ENCODE results near the gene C17orf50. TPM values are rescaled to one million over a fixed set of nuclear protein-coding genes. Genes with fewer than 3 reads are reported as not detected.

C17orf50 gene
- total and polyA plus RNA-seq, 2 of the 13 experiments (the other 11 are each of a cell fraction or from before 2014, with no cell fraction given), result not detected

DNA sequence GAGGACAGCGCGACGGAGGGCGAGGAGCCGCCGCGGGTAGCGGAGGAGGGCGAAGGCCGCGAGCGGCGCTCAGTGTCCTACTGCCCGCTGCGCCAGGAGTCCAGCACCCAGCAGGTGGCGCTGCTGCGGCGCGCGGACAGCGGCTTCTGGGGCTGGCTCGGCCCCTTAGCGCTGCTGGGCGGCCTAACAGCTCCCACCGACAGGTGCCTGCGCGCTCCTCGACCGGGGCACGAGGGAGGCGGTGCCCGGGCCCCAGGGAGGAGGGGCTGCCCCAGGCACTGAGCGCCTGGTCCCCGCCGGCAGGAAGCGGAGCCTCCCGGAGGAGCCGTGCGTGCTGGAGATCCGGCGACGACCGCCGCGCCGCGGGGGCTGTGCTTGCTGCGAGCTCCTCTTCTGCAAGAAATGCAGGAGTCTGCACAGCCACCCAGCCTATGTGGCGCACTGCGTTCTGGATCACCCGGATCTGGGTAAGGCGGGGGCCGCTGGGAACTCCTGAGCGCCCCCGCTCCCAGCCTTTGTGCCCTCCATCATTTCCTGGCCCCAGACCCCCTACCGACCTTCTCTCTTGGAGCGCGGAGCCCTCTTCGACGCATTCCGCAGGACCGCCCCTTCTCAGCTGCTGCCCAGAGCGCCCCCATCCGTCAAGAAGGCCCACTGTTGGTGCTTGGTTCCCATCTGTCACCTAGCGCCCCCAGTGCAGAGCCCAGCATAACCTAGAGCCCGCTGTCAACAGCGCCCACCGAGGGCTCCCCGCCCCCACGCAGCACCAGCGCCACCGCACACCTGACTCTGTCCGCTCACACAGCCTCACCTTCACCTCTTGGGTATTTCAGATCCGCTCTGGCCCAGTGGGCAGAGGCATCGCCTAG is 3.7 kb downstream of the C17orf50 start:
- no peak for FAIRE-seq
- intact Hi-C loops (cut with micrococcal nuclease; ENCODE audit: unreplicated experiment) (loop anchor here (1.0 kb wide), 2 partner anchors 40 to 45 kb away; partner anchors contain the start of gene TAF15), in situ Hi-C loops (cut with HindIII; ENCODE audit: extremely low pct_ligation_motif_present, low pct_unique_long_range_greater_than_20kb) (loop anchor here (5.0 kb wide), 1 partner anchor 43 kb away; the partner anchor contains the start of gene TAF15)
- H3K9me3 ChIP-seq (ENCODE audit: low read length), result no peaks in the 10 kb centered on the region
- peak overlapping the region; percentile 86 for H3K4me2 ChIP-seq (ENCODE audit: low read depth, low read length)
- no TSS peak for BruUV-seq (replicated peaks)
- no peaks in the 10 kb centered on the region for H3K79me2 ChIP-seq (ENCODE audit: insufficient read depth, low read length)
- peak overlapping the region; percentile 34; the same call in 1 of the 2 replicates for H3K9ac ChIP-seq (ENCODE audit: insufficient read depth, low read depth, low read length)
- H3K36me3 ChIP-seq (replicated peaks in 1 of 2; ENCODE audit: control insufficient read depth in 1 of 2, insufficient read depth in 2 of 2, low read length in 2 of 2), result no peaks in the 10 kb centered on the region
- WGBS (ENCODE audit: low lambda C conversion rate), result 6% methylated on average over 25 of the region's 75 CpGs
- ChIA-PET POLR2A (interaction anchor here (0.8 to 4.5 kb wide), 4 partner anchors 11 to 186 kb away, joined by 4 to 60 read pairs (median 5); partner anchors contain the start of genes GAS2L2, PEX12, RASL10B and TAF15), CTCF (ENCODE audit: low intra/inter-chr PET ratio, low total read pairs) (interaction anchor here (1.0 to 3.0 kb wide), 4 partner anchors 17 to 152 kb away, joined by 3 to 50 read pairs (median 16); partner anchors contain the start of gene TAF15)
- peak overlapping the region; percentile 26 to 76 (median 52); a peak in 5 of 6 replicates for H3K4me3 ChIP-seq (replicated peaks in 1 of 3; ENCODE audit: insufficient read depth in 1 of 3, low read depth in 2 of 3, low read length in 3 of 3)
- peak; percentile 93 for ATAC-seq
- H4K20me1 ChIP-seq (ENCODE audit: insufficient read depth, low read length), result no peaks in the 10 kb centered on the region
- DNase-seq (ENCODE audit: low spot score), result peak; percentile 78
- no peak overlapping the region for H2AFZ ChIP-seq (ENCODE audit: low read length)
- peaks cover 28% of the 10 kb centered on the region for H3K4me1 ChIP-seq (ENCODE audit: insufficient read depth, low read length)
- peaks cover 3 to 33% of the 10 kb centered on the region in 2 experiments; a peak in 3 of 5 replicates for H3K27me3 ChIP-seq (ENCODE audit: control insufficient read depth in 1 of 2, insufficient read depth in 2 of 2, low read length in 2 of 2)
- H3K27ac ChIP-seq (ENCODE audit: extremely low read length, insufficient read depth, low read length), result no peak overlapping the region
- TF ChIP-seq SNRNP70 (IDR thresholded peaks at IDR 0.05; ENCODE audit: low read depth, low read length), result no peak
- TF ChIP-seq, protein P1, sequence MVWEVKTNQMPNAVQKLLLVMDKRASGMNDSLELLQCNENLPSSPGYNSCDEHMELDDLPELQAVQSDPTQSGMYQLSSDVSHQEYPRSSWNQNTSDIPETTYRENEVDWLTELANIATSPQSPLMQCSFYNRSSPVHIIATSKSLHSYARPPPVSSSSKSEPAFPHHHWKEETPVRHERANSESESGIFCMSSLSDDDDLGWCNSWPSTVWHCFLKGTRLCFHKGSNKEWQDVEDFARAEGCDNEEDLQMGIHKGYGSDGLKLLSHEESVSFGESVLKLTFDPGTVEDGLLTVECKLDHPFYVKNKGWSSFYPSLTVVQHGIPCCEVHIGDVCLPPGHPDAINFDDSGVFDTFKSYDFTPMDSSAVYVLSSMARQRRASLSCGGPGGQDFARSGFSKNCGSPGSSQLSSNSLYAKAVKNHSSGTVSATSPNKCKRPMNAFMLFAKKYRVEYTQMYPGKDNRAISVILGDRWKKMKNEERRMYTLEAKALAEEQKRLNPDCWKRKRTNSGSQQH (CRISPR knock-in tag; IDR thresholded peaks at IDR 0.05; ENCODE audit: low read depth), result no peak
- TF ChIP-seq ZNF546 (CRISPR knock-in tag; conservative IDR thresholded peaks at IDR 0.05), result peak; percentile 38; the same call in 1 of the 2 replicates
- no peak for TF ChIP-seq AHR (CRISPR knock-in tag; IDR thresholded peaks at IDR 0.05)
- no peak for TF ChIP-seq ZNF354B (CRISPR knock-in tag; IDR thresholded peaks at IDR 0.05)
- peak; percentile 40; the same call in 1 of the 2 replicates for TF ChIP-seq ZBED4 (CRISPR knock-in tag; IDR thresholded peaks at IDR 0.05; ENCODE audit: borderline replicate concordance)
- TF ChIP-seq SIX4 (CRISPR knock-in tag; IDR thresholded peaks at IDR 0.05), result no peak
- TF ChIP-seq E2F1 (CRISPR knock-in tag; IDR thresholded peaks at IDR 0.05), result 0 out of 2 replicates have a peak, but pooled peaks have one; percentile 53
- no peak for TF ChIP-seq ZNF383 (CRISPR knock-in tag; IDR thresholded peaks at IDR 0.05; ENCODE audit: borderline replicate concordance)
- TF ChIP-seq HDAC1 (CRISPR knock-in tag; IDR thresholded peaks at IDR 0.05), result peak; percentile 71
- TF ChIP-seq ZNF547 (CRISPR knock-in tag; IDR thresholded peaks at IDR 0.05), result peak; percentile 32; the same call in 1 of the 2 replicates
- TF ChIP-seq ISX (CRISPR knock-in tag; conservative IDR thresholded peaks at IDR 0.05), result peak; percentile 83; the same call in 1 of the 2 replicates
- TF ChIP-seq HOXA5 (CRISPR knock-in tag; IDR thresholded peaks at IDR 0.05), result peak; percentile 75; the same call in 1 of the 2 replicates
- TF ChIP-seq, protein P2, sequence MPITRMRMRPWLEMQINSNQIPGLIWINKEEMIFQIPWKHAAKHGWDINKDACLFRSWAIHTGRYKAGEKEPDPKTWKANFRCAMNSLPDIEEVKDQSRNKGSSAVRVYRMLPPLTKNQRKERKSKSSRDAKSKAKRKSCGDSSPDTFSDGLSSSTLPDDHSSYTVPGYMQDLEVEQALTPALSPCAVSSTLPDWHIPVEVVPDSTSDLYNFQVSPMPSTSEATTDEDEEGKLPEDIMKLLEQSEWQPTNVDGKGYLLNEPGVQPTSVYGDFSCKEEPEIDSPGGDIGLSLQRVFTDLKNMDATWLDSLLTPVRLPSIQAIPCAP (CRISPR knock-in tag; IDR thresholded peaks at IDR 0.05; ENCODE audit: low read depth), result 0 out of 2 replicates have a peak, but pooled peaks have one; percentile 65
- no peak for TF ChIP-seq ZBTB20 (CRISPR knock-in tag; IDR thresholded peaks at IDR 0.05; ENCODE audit: borderline replicate concordance, low read depth)
